Muscle of arm (tissue), 12 donors: ENCODE results near the gene HDDC3. TPM values are rescaled to one million over a fixed set of nuclear protein-coding genes. Genes with fewer than 3 reads are reported as not detected.

Experiments
- DNase-seq: peaks from one replicate; pipeline ENCODE4 v3.0.0-alpha.2; 2013
- polyA plus RNA-seq, 12 donors: library from polyadenylated mRNA; unstranded; fragments of 120-200 nt; gene quantifications; one replicate each; pipeline ENCODE4 v1.2.1, GENCODE V29; 2013; ENCODE audit not compliant: insufficient read length in 12 of 12

The HDDC3 gene
- polyA plus RNA-seq, 12 donors: 7.2 to 12.6 (median 8.9) TPM; not detected in 1

- no peak for DNase-seq
Measured at GRCh38 chr15:90880381-90881145, 51.8 kb downstream of the HDDC3 start.

Other genes starting within 250 kb of the HDDC3 start
- gene BLM, start 215.2 kb downstream of the HDDC3 start, polyA plus RNA-seq: 1 to 10 TPM in 11 of 12 donors, not detected in 1; 2.6 to 9.0 (median 6.3) TPM
- 10 to 100 TPM in 11 of 12 donors, not detected in 1; 21.5 to 53.8 (median 27.9) TPM for gene FURIN, start 64.0 kb downstream of the HDDC3 start, polyA plus RNA-seq
- gene FES, start 48.0 kb downstream of the HDDC3 start, polyA plus RNA-seq: 10 to 100 TPM in 9 of 12 donors, 1 to 10 TPM in 2, not detected in 1; 7.8 to 24.1 (median 11.4) TPM
- gene MAN2A2, start 29.2 kb downstream of the HDDC3 start, polyA plus RNA-seq: 10 to 100 TPM in 11 of 12 donors, not detected in 1; 25.4 to 66.1 (median 35.7) TPM
- 10 to 100 TPM in 11 of 12 donors, not detected in 1; 21.8 to 49.6 (median 26.0) TPM for gene UNC45A, start 2.7 kb upstream of the HDDC3 start, polyA plus RNA-seq
- 10 to 100 TPM in 10 of 12 donors, 1 to 10 TPM in 1, not detected in 1; 9.9 to 24.5 (median 13.6) TPM for gene RCCD1, start 22.3 kb upstream of the HDDC3 start, polyA plus RNA-seq
- 10 to 100 TPM in 11 of 12 donors, not detected in 1; 28.7 to 93.6 (median 44.7) TPM for gene PRC1, start 62.0 kb upstream of the HDDC3 start, polyA plus RNA-seq
- gene VPS33B, start 90.0 kb upstream of the HDDC3 start, polyA plus RNA-seq: 10 to 100 TPM in 9 of 12 donors, 1 to 10 TPM in 2, not detected in 1; 7.1 to 46.9 (median 11.2) TPM
- gene SV2B, start 167.7 kb upstream of the HDDC3 start, polyA plus RNA-seq: 1 to 10 TPM in 10 of 12 donors, under 1 TPM in 1, not detected in 1; 0.94 to 5.4 (median 3.1) TPM